ENCODE results near the gene ATP11C. TPM values are rescaled to one million over a fixed set of nuclear protein-coding genes. Genes with fewer than 3 reads are reported as not detected.

ATP11C gene
- total RNA-seq, 2 donors from 2014 or later: 9.1 to 15.3 TPM

DNA sequence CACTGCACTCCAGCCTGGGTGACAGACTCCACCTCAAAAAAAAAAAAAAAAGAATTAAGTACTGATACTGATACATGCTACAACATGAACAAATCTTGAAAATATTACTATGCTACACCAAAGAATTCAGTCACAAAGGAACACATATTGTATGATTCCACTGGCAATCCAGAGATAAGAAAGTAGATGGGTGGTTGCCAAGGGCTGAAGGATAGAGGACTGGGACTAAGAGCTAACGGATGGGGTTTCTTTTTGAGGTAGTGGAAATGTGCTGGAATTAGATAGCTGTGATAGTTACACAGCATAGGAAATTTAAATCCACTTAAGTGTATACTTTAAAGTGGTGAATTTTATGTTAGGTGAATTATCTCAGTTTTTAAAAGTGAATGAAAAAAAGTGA is 12.5 kb downstream of the ATP11C start:
- TF ChIP-seq CTCF (IDR thresholded peaks at IDR 0.05): no peak
- no peak for DNase-seq
- intact Hi-C loops (cut with DNase I): no loop called here
- no peak overlapping the region for H3K4me3 ChIP-seq
- no peak overlapping the region for H3K9ac ChIP-seq (ENCODE audit: low read depth in 2 of 2, low read length in 2 of 2)
- no peaks in the 10 kb centered on the region for H3K27me3 ChIP-seq
- H3K4me1 ChIP-seq: no peaks in the 10 kb centered on the region
- H3K27ac ChIP-seq: no peak overlapping the region
- H3K9me3 ChIP-seq: no peaks in the 10 kb centered on the region
- no peaks in the 10 kb centered on the region for H3K36me3 ChIP-seq

DNA sequence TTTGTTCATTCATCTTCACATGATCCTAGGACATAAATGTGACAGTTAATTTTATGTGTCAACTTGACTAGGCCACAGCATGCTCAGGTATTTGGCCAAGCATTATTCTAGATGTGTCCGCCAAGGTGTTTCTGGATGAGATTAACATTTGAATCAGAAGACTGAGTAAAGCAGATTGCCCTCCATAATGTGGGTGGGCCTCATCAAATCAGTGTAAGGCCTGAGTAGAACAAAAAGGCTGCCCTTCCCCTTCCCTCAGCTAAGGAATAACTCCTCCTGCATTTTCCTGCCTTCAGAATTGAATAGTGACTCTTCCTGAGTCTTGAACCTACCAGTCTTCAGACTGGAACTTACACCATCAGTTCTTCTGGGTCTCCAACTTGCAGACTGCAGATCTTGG is 18.4 kb downstream of the ATP11C start:
- TF ChIP-seq CTCF (IDR thresholded peaks at IDR 0.05): no peak
- Histone ChIP-seq H3K9me3 (no peaks in the 10 kb centered on the region), H3K36me3 (no peaks in the 10 kb centered on the region), H3K27me3 (no peaks in the 10 kb centered on the region), H3K9ac (ENCODE audit: low read depth in 2 of 2, low read length in 2 of 2) (no peak overlapping the region), H3K27ac (no peak overlapping the region), H3K4me1 (no peaks in the 10 kb centered on the region), H3K4me3 (no peak overlapping the region)
- intact Hi-C loops (cut with DNase I): no loop called here
- DNase-seq: no peak

- intact Hi-C loops (cut with DNase I): no loop called here
- TF ChIP-seq CTCF (IDR thresholded peaks at IDR 0.05): no peak
- no peaks in the 10 kb centered on the region for H3K36me3 ChIP-seq
- H3K27me3 ChIP-seq: no peaks in the 10 kb centered on the region
- no peak overlapping the region for H3K9ac ChIP-seq (ENCODE audit: low read depth in 2 of 2, low read length in 2 of 2)
- H3K27ac ChIP-seq: no peak overlapping the region
- no peak overlapping the region for H3K4me3 ChIP-seq
- no peaks in the 10 kb centered on the region for H3K9me3 ChIP-seq
- no peak for DNase-seq
- no peaks in the 10 kb centered on the region for H3K4me1 ChIP-seq
Observed at GRCh38 chrX:139909712-139910111, 23.1 kb downstream of the ATP11C start.

DNA sequence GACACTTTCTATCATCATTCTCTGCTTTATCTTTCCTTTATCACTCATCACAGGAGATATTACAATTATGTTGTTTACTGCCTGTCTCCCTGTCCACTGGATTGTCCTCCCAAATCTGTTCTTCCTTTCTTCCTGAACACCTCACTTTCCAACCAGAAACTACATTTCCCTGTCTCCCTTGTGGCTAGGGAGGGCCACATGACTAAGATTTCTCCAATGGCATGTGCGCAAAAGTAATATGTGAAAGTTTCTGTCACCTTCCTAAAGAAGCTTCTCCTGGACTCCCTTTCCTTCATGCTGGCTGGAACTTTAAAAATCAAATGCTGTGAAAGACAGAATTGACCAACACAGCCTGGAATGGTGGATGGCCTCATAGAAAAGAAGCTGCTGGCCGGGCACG is 25.8 kb downstream of the ATP11C start:
- no peak for DNase-seq
- H3K4me1 ChIP-seq: no peaks in the 10 kb centered on the region
- no peak overlapping the region for H3K27ac ChIP-seq
- H3K4me3 ChIP-seq: no peak overlapping the region
- H3K27me3 ChIP-seq: no peaks in the 10 kb centered on the region
- intact Hi-C loops (cut with DNase I): no loop called here
- H3K9ac ChIP-seq (ENCODE audit: low read depth in 2 of 2, low read length in 2 of 2): no peak overlapping the region
- no peak for TF ChIP-seq CTCF (IDR thresholded peaks at IDR 0.05)
- H3K36me3 ChIP-seq: no peaks in the 10 kb centered on the region
- H3K9me3 ChIP-seq: no peaks in the 10 kb centered on the region

DNA sequence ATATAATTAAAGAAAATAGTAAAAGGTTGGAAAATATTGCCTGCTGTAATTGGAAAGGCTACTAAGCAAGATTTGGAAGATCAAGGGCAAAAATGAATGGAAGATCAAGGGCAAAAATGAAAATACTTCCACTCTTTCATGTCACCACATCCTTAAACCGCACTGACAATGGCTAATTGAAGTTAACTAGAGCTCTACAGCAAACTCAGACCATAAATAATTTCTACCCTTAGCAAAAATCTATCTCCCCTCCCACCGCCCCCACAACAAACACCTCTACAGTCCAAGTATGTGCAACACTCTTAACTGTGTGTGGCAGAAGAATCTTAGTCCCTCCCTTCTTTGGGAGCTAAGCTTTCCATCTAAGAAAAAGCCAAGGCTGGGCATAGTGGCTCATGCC is 27.1 kb downstream of the ATP11C start:
- Histone ChIP-seq H3K27me3 (no peaks in the 10 kb centered on the region), H3K9ac (ENCODE audit: low read depth in 2 of 2, low read length in 2 of 2) (no peak overlapping the region), H3K4me3 (no peak overlapping the region), H3K9me3 (no peaks in the 10 kb centered on the region), H3K36me3 (no peaks in the 10 kb centered on the region), H3K4me1 (no peaks in the 10 kb centered on the region), H3K27ac (no peak overlapping the region)
- no peak for DNase-seq
- TF ChIP-seq CTCF (IDR thresholded peaks at IDR 0.05): no peak
- intact Hi-C loops (cut with DNase I): no loop called here

DNA sequence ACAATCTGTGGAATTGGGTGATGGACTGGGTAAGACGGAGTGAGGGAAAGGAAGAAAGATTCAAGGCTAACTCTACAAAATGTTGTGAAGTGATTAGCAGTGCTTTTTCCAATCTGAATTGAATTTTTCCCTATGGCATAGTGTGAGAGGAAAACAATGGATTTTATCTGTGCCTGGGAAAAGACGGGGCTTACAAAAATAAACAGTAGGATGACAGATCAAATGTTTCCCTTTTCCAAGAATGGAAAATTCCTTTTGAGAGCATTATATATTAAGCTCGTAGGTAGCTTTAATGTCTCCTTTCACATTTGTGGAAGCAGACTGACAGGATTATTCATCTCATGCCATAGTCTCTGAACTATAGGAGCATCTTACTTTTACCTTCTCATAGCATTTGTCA is 27.8 kb downstream of the ATP11C start:
- H3K9me3 ChIP-seq: no peaks in the 10 kb centered on the region
- intact Hi-C loops (cut with DNase I): no loop called here
- no peak for TF ChIP-seq CTCF (IDR thresholded peaks at IDR 0.05)
- H3K27me3 ChIP-seq: no peaks in the 10 kb centered on the region
- no peak overlapping the region for H3K4me3 ChIP-seq
- no peak overlapping the region for H3K9ac ChIP-seq (ENCODE audit: low read depth in 2 of 2, low read length in 2 of 2)
- DNase-seq: no peak
- H3K4me1 ChIP-seq: no peaks in the 10 kb centered on the region
- no peak overlapping the region for H3K27ac ChIP-seq
- no peaks in the 10 kb centered on the region for H3K36me3 ChIP-seq

Data from colonic mucosa (tissue), 4 donors.